Measurements from ENCODE around the gene OPA3.

OPA3 gene

DNA sequence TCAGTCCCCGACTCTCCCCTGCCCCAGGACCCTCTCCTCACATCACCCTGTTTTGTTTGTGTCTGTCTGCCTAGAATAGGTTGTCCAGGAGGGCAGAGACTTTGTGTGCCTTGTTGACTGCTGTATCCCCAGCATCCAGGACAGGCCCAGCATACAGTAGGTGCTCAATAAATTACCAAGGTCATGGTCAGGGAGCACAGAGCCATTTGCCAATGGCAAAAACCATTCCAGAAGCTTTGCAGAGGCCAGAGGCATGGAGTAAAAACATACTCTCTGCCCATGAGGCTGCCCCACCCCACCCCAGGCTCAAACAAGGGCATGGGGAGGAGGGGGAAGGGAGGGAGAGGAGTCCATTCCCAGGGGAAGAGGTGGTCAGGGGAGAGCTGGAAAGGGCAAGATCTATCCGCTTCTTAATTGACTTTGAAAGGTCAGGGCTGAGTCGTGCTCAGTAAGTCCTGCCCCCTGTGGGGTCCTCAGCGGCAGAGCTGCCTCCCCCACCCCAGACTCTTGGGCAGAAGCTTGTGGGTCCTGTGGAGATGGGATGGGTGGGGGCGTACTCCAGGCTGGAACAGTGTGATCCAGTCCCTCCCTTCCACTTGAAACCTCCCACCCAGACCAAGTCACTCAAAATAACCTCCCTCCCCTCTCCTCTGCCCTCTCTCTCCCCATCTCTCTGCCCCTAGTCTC, 13.0 kb upstream of the OPA3 start:
- peak; percentile 42 for DNase-seq

- DNase-seq: no peak
These were observed 11.2 kb upstream of the OPA3 start for GRCh38 chr19:45595814-45596213.

DNA sequence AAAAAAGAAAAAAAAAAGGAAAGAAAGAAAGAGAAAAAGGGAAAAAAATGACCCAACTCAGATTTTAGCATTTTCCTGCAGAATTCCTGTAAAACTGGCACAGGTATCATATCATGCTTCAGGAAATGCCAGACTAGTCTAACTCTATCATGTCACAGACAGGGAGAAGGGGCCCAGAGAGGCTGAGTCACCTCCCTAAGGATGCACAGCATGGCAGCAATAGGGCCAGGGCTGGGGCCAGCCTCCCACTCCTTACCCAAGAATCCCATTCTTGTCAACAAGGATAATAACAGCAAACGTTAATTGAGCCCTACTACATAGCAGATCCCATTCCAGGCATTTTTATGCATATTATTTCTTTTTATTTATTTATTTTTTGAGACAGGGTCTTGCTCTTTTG, 8.9 kb upstream of the OPA3 start:
- no peak for DNase-seq

GRCh38 chr19:45592366-45592765, 7.8 kb upstream of the OPA3 start:
- DNase-seq: no peak

GRCh38 chr19:45591638-45592005, 7.0 kb upstream of the OPA3 start:
- DNase-seq: no peak

DNA sequence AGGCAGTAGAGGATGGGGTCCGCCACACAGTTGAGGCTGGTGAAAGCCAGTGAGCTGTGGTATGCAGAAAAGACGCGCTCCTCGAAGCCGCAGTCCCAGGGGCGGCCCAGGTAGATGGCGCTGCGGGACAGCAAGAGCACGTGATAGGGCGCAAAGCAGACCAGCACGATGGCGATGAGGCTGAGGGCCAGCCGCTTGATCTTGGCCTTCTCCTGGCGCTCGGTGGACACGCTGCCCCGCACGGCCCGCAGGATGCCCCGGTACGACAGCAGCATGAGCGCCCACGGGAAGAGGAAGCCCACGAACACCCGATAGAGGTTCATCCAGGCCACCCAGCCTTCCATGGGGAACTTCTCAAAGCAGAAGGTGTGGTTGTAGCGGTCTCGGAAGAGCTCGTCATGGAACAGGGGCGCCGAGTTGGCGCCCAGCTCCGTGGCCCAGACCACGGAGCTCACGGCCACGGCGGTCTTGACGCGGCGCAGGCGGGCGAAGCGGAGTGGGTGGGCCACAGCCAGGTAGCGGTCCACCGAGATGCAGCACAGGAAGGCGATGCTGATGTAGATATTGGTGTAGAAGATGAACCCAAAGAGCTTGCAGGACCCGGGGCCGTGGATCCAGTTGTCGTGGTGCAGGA, 6.5 kb upstream of the OPA3 start:
- peak; percentile 77 for DNase-seq

DNA sequence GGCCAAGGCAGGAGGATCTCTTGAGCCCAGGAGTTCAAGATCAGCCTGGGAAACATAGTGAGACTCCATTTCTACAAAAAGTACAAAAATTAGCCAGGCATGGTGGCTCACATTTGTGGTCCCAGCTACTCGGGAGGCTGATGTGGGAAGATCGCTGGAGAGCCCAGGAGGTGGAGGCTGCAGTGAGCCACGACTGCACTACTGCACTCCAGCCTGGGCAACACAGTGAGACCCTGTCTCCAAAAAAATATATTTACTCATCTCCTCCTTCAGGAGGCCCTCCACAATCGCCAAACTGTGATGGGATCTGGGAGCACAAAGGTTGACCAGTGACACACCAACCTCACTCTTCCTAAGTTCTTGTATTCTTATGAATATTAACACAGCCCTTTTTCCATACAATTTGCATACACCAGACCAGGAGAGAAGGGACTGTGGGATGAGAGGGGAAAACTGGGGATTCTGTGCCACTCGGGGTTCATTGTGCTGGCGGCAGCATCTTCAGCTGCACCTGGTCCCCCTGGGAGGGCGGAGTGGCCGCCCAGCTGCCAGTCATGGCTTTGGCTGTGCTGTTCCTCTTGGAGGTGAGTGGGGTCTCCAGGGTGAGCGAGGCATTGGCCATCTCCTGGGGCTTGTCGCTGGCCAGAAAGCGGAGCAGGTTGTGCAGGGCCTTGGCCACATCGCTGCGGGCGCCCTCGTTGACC, 5.8 kb upstream of the OPA3 start:
- no peak for DNase-seq

DNA sequence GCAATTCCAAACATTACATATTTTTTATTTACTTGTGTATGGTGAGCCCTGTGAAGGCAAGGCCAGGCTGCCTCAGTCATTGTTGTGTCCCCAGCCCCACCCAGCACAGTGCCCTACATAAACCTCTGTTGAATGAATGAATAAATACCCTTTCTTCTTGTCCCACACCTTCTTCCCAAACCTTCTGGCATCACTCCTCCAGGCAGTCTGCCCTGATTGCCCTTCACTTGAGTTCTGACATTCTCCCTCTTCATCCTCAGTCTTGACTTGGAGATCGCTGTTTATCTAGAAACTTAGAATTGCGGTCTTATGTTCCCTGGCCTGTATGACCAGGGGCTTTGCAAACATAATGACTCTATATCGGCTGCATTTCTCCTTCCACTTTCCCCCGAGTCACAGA, 5.2 kb upstream of the OPA3 start:
- no peak for DNase-seq

- DNase-seq: peak; percentile 50
These were observed 3.3 kb upstream of the OPA3 start for GRCh38 chr19:45587873-45588272.

GRCh38 chr19:45585158-45585577, 566 bp upstream of the OPA3 start:
- DNase-seq: no peak

- DNase-seq: no peak
These were observed 3.0 kb downstream of the OPA3 start for GRCh38 chr19:45581576-45581975.

DNA sequence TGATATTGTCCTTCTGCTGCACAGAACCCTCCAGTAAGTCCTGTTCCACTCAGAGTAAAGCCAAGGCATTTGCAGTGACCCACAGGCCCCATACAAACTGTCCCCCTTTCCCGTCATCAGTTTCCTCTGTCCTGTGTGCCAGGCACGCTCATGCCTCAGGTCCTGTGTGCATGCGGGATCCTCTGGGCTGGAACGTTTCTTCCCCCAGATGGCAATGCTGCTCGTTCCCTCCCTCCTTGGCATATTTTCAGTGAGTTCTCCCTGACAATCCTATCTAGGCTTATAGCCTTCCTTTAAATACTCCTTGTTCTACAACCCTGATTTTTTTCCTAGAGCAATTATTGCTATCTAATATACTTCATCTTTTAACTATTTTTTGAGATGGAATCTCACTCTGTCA, 5.7 kb downstream of the OPA3 start:
- DNase-seq: peak; percentile 40

- DNase-seq: peak; percentile 37
These were observed 7.3 kb downstream of the OPA3 start for GRCh38 chr19:45577111-45577905.

DNA sequence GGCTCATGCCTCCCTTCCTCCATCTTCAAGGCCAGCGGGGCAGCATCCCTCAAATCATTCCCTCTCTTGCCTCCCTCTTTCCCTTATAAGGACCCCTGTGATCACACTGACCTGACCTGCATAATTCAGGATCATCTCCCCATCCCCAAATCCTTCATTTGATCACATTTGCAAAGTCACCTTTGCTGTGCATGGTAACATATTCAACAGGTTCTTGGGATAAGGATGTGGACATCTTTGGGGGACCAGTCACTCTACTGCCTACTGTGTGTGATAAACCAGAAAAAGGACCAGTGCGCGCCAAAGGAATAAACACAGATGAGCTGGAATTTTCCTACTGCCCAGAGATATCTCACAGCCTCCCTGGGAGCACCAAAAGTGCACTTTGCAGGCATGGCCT, 7.9 kb downstream of the OPA3 start:
- DNase-seq: no peak

DNA sequence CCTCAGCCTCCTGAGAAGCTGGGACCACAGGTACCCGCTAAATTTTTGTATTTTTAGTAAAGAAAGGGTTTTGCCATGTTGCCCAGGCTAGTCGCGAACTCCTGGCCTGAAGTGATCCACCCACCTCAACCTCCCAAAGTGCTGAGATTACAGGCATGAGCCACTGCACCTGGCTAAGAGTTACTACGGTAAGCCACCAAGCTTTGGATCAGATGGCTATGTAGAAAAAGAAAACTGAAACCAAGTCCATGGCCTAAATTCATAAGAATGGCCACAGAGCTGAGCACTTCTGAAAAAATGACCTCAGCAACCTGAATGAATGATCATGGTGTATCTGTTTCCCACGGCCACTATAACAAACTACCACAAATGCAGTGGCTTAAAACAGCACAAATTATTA, 9.4 kb downstream of the OPA3 start:
- DNase-seq: no peak

GRCh38 chr19:45574526-45574925, 10.1 kb downstream of the OPA3 start:
- no peak for DNase-seq

DNA sequence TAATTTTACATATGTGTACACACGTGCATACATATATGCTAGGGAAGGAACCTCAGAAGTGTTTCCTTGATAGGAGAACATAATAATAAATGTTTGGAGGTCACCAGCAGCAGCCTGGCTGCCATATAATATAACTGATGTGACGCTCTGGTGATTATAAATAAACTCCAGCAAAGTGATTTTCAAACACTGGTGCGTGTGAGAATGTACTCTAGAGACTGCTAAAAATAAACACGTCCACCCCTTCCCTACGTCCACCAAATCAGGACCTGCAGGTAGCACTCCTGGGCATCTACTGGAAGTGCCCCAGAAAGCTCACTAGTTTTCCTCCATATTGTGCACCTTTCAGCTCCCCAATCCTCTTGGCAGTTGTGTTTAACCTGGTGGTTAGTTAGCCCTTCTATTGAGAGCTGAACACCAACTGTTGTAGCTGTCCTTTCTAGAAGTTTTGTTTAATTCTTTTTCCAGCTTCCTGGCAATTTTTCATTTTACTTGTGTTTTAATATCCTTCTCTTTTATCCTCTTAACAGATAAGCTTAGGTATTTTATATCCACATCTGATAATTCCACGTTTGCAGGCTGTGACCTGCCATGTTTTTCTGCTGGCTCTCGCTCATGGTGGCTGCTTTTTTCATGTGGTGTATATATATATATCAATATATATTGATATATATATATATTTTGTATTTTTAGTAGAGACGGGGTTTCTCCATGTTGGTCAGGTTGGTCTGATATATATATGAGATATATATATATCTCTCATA, 13.0 kb downstream of the OPA3 start:
- no peak for DNase-seq

GRCh38 chr19:45569619-45570421, 14.8 kb downstream of the OPA3 start:
- peak; percentile 68 for DNase-seq

DNA sequence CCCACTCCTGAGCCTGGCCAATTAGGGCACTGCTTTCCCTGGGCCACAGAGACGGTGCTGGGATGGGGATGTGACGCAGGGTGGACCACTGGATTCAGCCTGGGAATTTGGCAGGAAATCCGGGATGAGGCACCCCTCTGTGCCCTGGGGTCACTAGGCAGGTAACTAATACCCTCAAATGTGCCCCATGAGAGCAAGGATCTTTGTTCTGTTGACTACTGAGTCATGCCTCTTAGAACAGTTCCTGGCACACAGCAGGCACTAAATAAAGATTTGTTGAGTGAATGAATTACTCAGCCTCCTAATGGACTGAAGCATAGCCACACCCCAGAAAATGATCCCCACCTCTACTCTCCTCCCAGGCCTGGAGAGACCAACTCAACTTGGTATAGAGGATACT, 15.9 kb downstream of the OPA3 start:
- no peak for DNase-seq

GRCh38 chr19:45567609-45568008, 17.0 kb downstream of the OPA3 start:
- no peak for DNase-seq

DNA sequence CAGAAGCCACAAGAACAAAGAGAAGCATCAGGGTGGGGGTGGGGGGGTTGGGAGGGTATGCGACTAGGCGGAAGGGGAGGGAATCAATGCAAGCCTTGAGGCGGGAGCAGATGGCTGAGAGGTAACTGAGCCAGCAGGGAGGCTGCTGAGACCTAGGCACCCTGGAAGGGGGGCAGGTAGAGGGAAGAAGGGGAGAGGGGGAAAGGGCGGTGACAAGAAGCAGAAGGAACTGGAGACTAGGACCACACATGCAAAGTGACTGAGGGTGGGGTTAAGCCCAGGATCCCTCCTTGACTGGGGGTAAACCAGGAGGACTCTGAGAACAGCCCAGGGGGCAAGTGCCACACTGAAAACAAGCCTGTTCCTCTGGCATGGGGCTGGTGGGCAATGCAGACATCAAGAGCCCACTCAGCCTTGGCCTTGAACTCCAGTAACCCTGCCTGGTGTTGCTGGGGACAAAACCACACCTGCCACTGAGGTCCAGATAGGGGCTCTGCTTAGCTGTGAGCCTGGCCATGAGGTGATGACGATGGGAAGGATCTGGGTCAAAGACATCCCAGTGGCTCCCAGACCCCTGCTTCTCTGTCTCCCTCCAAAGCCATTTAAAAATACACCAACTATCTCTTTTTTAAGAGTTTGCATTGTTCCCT, 20.3 kb downstream of the OPA3 start:
- DNase-seq: peak; percentile 95

All from NCI-H82 (cell line).